HepG2 (cell line): ENCODE measurements around the gene PLEKHB1. TPM values are rescaled to one million over a fixed set of nuclear protein-coding genes. Genes with fewer than 3 reads are reported as not detected.

Source experiments
- ARNT ChIP-seq: fragments of 450-650 bp; IDR thresholded peaks from 2 replicates; pipeline ENCODE4 v1.6.1; 2017
- FOXK2 ChIP-seq: fragments of 450-650 bp; IDR thresholded peaks from 2 replicates; pipeline ENCODE4 v1.6.1; 2016
- GMEB1 ChIP-seq: sonication (generic); formaldehyde crosslinking; IDR thresholded peaks from 2 replicates; pipeline ENCODE4 v1.5.1; 2020; ENCODE audit warnings: missing genetic modification reagents, mild to moderate bottlenecking, borderline replicate concordance
- HES4 ChIP-seq: sonication (generic); formaldehyde crosslinking; IDR thresholded peaks from 2 replicates; pipeline ENCODE4 v1.9.0; 2021; ENCODE audit warnings: mild to moderate bottlenecking, missing genetic modification reagents, borderline replicate concordance
- HNF4G ChIP-seq, 2 experiments: sonication (generic) in 1 of 2; formaldehyde crosslinking in 1 of 2; IDR thresholded peaks; 2 replicates each; pipeline versions ENCODE4 v1.4.0 to v1.6.1; 2011 to 2020; ENCODE audit warnings: borderline replicate concordance in 2 of 2, low read depth in 2 of 2, mild to moderate bottlenecking in 2 of 2, low read length in 1 of 2, missing genetic modification reagents in 1 of 2, moderate library complexity in 1 of 2
- NCOR1 ChIP-seq: fragments of 200-600 bp; sonication (generic); IDR thresholded peaks from 2 replicates; pipeline ENCODE4 v1.7.0; 2017; ENCODE audit warnings: antibody characterized with exemption, low read length, borderline replicate concordance
- RBM22 ChIP-seq: fragments of 200-400 bp; formaldehyde crosslinking; optimal IDR thresholded peaks from 2 replicates; pipeline ENCODE3; 2017; ENCODE audit warnings: mild to moderate bottlenecking, low read length, moderate library complexity
- RCOR2 ChIP-seq: IDR thresholded peaks from 2 replicates; pipeline ENCODE4 v1.6.1; 2016; ENCODE audit warnings: missing biosample characterization, missing genetic modification reagents
- SKIL ChIP-seq: sonication (generic); formaldehyde crosslinking; IDR thresholded peaks from 2 replicates; pipeline ENCODE4 v1.8.0; 2022; ENCODE audit warnings: missing genetic modification reagents, mild to moderate bottlenecking, moderate library complexity, borderline replicate concordance
- ZBTB46 ChIP-seq: sonication (generic); formaldehyde crosslinking; IDR thresholded peaks from 2 replicates; pipeline ENCODE4 v1.4.0; 2020; ENCODE audit warnings: mild to moderate bottlenecking, missing genetic modification reagents, borderline replicate concordance
- ZHX1 ChIP-seq: sonication (generic); formaldehyde crosslinking; IDR thresholded peaks from 2 replicates; pipeline ENCODE4 v1.8.1; 2022; ENCODE audit warnings: low read depth, mild to moderate bottlenecking, missing genetic modification reagents
- ZKSCAN1 ChIP-seq: fragments of 150-350 bp; IDR thresholded peaks from 2 replicates; pipeline ENCODE4 v1.6.1; 2014; ENCODE audit warnings: low read length
- ZKSCAN8 ChIP-seq: IDR thresholded peaks from 2 replicates; pipeline ENCODE4 v1.6.1; 2016; ENCODE audit warnings: borderline replicate concordance, missing genetic modification reagents, missing compliant biosample characterization
- ZNF296 ChIP-seq: sonication (generic); formaldehyde crosslinking; conservative IDR thresholded peaks from 2 replicates; pipeline ENCODE4 v1.5.0; 2020; ENCODE audit warnings: mild to moderate bottlenecking, missing genetic modification reagents
- ZNF670 ChIP-seq: sonication (generic); formaldehyde crosslinking; IDR thresholded peaks from 2 replicates; pipeline ENCODE4 v1.8.0; 2022; ENCODE audit warnings: mild to moderate bottlenecking, missing genetic modification reagents, borderline replicate concordance
- polyA plus RNA-seq, 8 experiments: library from polyadenylated mRNA; depleted of rRNA in 3 of 8; stranded (reverse) in 7 of 8; unstranded in 1 of 8; fragments of >200 nt; fragmentation: Illumina TruSeq in 4 of 8; extraction: Trizol in 4 of 8; gene quantifications; 2 replicates each; pipeline versions ENCODE4 v1.2.1 to v1.2.3, GENCODE V29; 2011 to 2016; ENCODE audit warnings: low read depth in 4 of 8, missing spikeins in 1 of 8, mixed read lengths in 1 of 8; ENCODE audit not compliant: insufficient read depth in 1 of 8
- total RNA-seq, 5 experiments: library from RNA; depleted of rRNA; stranded (reverse); fragments of >200 nt; fragmentation: Illumina TruSeq; extraction: Trizol; gene quantifications; 2 replicates each; pipeline ENCODE4 v1.2.3, GENCODE V29; 2016; ENCODE audit warnings: low read depth in 1 of 5
- TF ChIP-seq, protein P1 (sequence below): sonication (generic); formaldehyde crosslinking; IDR thresholded peaks from 2 replicates; pipeline ENCODE4 v1.4.0; 2020; ENCODE audit warnings: missing genetic modification reagents, low read depth, mild to moderate bottlenecking, borderline replicate concordance
- TF ChIP-seq, protein P2 (sequence below): sonication (generic); formaldehyde crosslinking; IDR thresholded peaks from 2 replicates; pipeline ENCODE4 v1.5.0; 2020; ENCODE audit warnings: missing genetic modification reagents

Gene PLEKHB1
- total and polyA plus RNA-seq, 2 of the 13 experiments (the other 11 are each of a cell fraction or from before 2014, with no cell fraction given) = 68.0 to 99.3 TPM

DNA sequence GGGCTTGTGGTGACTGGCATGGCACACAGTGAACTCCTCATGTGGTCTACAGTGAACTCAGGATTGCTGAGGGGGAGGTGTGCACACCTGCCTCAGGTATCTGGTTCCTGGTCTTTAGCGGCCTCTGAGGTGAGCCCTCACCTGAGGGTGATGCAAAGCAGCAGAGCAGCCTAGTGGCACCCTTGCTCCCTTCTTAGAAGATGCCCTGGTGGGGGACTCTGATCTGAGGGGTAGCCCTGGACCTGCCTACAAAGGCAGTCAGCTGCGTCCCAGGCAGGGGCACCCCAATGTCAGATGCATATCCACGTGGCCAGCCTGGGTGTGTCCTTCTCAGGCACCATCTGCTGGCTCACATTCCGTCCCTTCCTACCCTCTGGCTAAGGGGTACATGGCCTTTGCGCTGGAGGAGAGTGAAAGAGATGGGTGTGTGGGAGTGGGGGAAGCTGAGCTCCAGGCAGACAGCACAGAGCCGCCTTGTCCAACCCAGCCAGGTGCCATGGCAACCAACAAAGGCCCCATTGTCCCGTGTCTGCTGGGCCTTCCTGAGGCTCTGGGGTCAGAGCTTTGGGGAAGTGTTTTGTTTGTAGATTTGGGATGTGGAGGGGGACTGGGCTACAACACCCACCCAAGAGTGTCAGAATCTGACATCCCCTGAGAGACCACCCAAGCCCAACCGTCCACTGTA lies 5.8 kb downstream of the PLEKHB1 start (continued):
- TF ChIP-seq FOXK2 = no peak
- TF ChIP-seq, protein P1, sequence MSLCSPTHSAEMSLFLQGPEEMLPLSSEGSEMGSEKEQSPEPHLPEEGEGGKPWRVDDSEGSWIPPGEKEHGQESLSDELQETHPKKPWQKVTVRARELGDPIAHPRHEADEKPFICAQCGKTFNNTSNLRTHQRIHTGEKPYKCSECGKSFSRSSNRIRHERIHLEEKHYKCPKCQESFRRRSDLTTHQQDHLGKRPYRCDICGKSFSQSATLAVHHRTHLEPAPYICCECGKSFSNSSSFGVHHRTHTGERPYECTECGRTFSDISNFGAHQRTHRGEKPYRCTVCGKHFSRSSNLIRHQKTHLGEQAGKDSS (CRISPR knock-in tag) = peak; percentile 61; the same call in 1 of the 2 replicates
- TF ChIP-seq ARNT = no peak
- peak; percentile 73; the same call in 1 of the 2 replicates for TF ChIP-seq ZBTB46
- TF ChIP-seq HES4 (CRISPR knock-in tag) = no peak
- TF ChIP-seq, protein P2, sequence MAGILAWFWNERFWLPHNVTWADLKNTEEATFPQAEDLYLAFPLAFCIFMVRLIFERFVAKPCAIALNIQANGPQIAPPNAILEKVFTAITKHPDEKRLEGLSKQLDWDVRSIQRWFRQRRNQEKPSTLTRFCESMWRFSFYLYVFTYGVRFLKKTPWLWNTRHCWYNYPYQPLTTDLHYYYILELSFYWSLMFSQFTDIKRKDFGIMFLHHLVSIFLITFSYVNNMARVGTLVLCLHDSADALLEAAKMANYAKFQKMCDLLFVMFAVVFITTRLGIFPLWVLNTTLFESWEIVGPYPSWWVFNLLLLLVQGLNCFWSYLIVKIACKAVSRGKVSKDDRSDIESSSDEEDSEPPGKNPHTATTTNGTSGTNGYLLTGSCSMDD = no peak
- TF ChIP-seq HNF4G (IDR thresholded peaks at IDR 0.05; ENCODE audit: borderline replicate concordance, low read depth, low read length) = peak; percentile 83
- no peak for TF ChIP-seq HNF4G (CRISPR knock-in tag; IDR thresholded peaks at IDR 0.05; ENCODE audit: borderline replicate concordance, low read depth)
- peak; percentile 54; the same call in 1 of the 2 replicates for TF ChIP-seq NCOR1
- TF ChIP-seq RCOR2 = peak; percentile 62; the same call in 1 of the 2 replicates
- peak; percentile 53; the same call in 1 of the 2 replicates for TF ChIP-seq GMEB1 (CRISPR knock-in tag)
- TF ChIP-seq ZKSCAN8 = peak; percentile 63; the same call in 1 of the 2 replicates
- TF ChIP-seq ZHX1 (CRISPR knock-in tag) = 0 out of 2 replicates have a peak, but pooled peaks have one; percentile 15
- peak; percentile 49; the same call in 1 of the 2 replicates for TF ChIP-seq SKIL (CRISPR knock-in tag)
- peak; percentile 54; the same call in 1 of the 2 replicates for TF ChIP-seq ZNF670 (CRISPR knock-in tag)
- no peak for TF ChIP-seq ZKSCAN1
- peak; percentile 66 for TF ChIP-seq RBM22
- no peak for TF ChIP-seq ZNF296 (CRISPR knock-in tag)
